ENCODE data around the gene WNT9A.

WNT9A gene

DNA sequence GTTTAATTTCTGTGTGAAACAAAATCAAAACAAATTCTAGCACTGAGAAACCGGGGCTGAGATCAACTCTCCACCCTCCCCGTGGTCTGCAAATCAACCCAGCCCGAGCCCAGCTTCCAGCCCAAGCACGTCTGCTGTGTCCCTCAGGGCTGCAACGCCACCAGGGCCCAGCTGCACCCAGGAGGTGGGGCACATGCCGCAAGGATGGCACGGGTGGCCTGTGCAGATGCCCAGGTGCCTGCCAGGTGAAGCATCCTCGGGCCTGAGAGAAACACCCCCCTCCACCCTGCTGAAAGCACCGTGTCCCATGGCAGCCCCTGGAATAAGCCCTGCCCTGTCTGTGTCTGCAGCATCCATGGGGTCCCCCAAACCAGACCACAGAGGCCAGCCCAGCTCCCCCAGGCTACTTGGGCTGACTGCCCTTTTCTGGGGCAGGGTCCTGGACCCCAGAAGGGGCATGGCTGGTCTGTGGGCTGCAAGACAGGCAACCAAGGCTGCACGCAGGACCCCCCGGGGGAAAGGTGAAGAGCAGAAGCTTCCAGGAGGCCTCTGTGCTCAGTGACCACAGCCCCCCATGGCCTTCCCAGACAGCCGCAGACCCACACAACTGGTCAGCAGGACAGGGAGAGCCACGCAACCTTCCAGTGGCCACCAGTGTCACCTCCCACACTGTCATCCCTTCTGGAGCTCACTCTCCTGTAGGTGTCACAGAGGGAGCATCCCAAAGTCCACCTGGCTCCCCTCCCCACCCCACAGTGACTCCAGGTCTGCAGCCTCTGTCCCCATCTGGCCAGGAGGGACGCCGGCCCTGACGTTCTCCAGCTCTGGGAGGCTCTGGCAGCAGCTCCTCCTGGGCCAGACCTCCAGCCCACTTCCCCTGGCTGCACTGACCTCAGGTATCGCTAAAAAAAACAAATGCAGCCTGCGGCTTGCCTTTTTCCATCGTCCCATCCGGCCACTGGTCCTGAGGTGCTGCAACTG is 7.7 kb downstream of the WNT9A start:
- DNase-seq = no peak

DNA sequence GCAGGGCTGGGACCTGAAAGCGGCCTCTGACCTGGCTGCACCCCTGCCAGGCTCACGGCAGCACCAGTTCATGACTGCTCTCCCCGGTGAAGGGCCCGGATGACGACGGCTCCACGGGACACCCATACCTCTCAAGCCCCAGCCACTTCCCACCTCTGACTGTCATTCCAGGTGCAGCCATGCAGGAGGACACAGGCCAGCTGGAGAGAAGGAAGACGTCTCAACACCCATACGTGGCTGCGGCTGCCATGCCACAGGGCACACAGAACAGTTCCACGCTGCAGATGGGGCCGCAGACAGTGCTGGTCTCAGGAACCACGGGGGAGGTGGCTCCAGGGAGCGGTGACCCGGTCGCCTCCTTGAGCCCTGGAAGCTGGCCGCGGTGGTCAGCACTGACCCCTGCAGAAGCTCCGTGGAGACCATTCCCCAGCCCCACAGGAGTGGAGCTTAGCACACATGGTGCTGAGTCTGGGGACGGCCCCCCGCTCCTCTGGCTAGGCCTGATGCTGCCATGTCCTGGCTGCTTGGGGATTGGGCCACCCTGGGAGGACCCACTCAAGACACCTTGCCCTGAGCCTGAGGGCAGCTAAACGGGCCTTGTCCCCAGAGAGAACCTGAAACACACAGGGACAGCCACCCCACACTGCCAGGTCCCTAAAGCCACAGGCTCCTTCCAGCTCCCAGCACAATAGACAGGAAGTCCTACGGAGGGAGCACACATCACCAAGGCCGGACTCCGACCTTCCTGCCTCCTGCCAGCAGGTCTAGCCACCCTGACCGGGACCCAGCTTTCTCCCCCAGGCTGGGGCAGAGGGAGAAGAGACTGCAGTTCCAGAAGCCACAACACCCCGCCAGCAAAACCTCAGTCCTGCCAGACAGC is 8.6 kb downstream of the WNT9A start:
- DNase-seq = no peak

DNA sequence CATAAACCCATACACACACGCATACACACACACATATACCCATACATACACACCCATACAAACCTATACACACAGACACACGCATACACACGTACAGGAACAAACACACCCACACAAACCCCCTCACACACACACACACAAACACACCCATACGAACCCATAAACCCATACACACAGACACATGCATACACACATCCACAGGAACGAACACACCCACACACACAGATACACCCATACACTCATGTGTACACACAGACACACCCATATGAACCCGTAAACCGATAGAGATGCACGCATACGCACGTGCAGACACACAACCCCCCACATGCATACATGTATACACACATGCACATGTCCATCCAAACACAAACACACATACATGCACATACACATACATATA is 9.5 kb downstream of the WNT9A start:
- DNase-seq = no peak

DNA sequence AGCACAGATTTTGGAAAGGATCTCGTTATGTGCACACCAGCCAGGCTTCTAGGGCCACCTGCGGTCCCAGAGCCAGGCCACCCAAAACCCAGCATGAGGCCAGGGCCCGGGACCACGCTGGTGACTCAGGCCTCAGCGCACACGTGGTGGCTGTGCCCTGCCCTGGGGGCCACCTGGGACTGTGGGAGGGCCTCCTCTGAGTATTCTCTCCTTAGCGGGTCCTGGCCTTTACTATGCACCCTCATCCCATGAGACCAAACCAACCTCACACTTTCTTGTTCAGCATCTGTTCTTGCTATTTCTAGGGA is 9.9 kb downstream of the WNT9A start:
- no peak for DNase-seq

DNA sequence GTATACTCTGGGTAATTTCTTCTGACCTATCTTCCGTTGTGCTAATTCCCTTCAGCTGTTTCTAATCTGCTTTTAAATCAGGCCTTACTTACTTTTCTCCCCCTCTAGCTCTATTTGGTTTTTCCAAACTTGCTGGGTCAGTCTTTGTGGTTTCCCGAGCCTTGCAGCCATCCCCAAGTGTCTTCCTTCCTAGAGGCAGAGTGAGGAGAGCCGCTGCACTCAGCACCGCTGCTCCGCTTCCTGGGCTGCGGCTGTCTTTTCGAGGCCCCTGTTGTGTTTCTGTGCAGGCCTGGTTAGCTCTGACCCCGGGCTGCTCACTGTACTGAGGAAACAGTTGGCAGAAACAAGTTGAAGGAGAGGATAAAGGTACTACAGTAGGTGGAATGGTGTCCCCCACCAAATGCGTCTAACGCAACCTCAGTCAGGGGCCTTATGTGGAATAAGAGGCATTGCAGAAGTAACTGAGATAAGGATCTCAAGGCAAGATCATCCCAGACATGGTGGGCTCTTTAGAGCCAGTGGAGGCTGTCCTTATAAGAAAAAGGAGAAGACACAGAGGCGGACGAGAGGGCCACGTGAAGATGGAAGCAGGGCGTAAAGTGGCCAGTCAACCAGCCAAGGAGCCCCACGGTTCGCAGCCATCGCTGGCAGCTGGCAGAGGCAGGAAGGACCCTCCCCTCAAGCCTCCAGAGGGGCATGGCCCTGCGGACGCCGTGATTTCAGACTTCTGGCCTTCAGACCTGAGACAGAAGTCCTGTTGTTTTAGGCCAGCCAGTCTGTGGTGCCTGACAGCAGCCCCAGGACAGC is 10.5 kb downstream of the WNT9A start:
- no peak for DNase-seq

DNA sequence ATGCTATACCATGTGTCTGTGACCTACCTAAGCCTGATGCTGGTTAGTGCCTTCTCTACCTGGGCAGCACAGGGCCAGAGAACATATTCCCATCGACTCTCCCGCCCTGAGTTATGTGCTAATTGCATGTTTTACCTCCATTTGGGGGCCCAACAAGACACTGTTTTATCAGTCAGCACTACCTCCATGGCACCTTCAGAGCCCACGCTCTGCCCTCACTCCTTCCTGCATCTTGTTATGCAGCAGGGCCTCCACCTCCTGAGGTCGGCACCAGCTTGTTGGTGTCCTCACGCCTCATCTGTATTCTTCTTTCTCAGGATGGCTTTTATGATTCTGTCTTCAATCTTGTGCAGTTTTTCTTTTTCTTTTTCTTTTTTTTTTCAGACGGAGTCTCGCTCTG is 11.9 kb downstream of the WNT9A start:
- DNase-seq = no peak

DNA sequence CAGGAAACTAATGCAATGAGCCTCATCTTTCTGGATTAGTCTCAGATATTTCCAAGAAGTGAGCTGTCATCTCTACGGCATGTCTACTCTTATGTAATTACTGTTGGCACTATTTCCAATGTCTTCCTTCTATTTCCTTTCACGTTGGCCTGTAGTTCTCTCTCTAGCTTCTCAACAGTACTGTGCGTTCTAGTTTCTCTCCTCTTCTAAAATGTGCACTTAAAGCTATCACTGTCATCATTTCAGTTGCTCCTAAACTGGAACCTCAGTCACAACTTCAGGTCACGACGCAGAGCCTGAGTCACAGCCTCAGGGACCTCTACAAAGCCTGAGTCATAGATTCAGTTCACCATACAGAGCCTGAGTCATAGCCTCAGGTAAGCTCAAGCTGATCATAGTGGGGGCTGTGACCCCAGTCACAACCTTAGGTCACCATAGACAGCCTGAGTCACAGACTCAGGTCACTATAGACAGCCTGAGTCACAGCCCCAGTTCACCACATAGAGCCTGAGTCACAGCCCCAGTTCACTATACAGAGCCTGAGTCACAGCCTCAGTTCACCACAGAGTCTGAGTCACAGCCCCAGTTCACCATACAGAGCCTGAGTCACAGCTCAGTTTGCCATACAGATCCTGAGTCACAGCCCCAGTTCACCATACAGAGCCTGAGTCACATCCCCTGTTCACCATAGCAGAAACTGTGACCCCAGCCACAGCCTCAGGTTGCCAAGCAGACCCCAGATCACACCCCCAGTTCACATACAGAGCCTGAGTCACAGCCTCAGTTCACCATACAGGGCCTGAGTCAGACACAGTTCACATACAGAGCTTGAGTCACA is 13.0 kb downstream of the WNT9A start:
- DNase-seq = no peak

DNA sequence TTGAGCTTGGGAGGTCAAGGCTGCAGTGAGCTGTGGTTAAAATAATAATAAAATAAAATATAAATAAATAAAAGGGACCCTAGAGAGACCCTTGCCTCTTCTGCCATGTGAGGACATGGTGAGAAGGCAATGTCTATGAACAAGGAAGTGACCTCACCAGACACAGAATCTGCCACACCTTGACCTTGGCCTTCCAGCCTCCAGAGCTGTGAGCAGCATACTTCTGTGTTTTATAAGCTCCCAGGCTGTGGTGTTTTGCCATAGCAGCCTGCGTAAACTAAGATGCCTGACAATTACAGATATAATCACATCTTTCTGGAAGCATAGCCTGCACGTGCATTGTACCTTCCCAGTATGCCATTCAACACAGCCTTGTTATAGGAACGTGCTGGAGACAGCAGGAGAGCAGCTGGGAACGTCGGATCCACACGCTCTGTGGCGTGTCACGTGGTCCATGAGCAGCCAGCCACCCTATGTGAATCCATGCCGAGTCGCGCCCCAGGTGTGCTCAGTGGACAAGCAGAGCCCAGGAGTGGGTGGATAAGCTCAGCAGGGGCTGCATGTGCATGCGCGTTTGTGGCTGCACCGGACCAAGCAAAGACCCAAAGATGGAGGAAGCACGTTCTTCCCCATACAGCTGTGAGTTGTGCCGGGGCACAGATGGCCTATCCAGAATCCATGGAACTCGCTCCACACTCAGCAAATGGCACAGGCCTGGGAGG is 17.8 kb downstream of the WNT9A start:
- DNase-seq = no peak

DNA sequence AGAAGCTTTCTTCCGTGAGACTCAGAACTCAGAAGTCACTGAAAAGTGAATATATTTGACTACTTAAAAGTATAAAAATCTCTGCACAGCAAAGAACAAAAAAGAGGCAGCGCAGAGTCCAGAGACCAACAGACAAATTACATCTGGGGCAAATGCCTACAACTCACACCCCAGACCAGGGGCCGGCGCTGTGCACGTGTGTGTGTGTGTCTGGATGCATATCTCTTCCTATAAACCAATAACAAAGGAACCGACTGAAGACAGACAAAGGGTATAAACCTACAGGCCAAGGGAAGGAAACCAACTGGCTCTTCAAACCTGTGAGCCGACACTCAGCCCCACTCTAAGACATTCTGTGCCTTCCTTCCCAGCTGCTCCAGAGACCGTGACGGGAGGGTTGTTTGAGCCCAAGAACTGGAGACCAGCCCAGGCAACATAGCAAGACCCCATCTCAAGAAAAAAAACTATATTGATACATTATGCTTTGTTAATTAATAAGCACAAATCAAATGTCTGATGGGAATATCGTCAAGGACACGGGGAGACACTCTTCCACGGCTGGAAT is 18.8 kb downstream of the WNT9A start:
- DNase-seq = no peak

DNA sequence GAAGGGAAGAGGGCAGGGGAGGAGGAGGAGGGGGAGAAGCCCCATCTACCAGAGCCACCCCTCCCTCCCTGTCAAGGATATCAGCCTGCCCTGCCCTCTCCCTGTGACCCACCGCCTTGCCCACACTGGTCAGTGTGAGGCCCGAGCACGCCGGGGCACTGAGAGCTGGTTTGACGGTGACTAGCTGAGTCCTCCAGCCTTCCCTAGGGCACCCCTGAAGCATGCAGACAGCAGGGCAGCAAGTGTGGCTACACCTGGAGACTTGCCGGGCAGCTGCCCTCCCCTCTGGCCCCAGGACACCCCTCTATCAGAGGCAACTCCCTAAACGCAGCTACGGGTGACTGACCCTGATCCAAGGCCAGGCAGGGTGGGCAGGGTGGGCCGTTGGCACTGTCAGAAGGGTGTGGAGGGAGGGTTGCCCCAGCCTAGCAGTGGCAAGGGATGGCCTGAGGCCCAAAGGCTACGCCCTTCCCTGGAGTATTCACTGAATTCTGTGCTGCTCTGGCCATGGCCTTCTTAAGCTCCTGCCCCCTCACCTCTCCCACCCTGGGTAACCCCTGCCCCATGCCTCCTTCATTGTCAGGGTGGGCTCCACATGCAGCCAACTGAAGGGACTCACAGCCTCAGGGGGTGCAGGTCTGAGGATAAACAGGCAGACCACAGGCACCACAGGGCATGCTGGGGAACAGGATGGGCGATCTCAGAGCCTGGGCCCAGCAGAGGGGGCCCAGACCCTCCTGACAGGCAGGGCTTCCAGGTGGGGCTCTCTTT is 19.6 kb downstream of the WNT9A start:
- no peak for DNase-seq

DNA sequence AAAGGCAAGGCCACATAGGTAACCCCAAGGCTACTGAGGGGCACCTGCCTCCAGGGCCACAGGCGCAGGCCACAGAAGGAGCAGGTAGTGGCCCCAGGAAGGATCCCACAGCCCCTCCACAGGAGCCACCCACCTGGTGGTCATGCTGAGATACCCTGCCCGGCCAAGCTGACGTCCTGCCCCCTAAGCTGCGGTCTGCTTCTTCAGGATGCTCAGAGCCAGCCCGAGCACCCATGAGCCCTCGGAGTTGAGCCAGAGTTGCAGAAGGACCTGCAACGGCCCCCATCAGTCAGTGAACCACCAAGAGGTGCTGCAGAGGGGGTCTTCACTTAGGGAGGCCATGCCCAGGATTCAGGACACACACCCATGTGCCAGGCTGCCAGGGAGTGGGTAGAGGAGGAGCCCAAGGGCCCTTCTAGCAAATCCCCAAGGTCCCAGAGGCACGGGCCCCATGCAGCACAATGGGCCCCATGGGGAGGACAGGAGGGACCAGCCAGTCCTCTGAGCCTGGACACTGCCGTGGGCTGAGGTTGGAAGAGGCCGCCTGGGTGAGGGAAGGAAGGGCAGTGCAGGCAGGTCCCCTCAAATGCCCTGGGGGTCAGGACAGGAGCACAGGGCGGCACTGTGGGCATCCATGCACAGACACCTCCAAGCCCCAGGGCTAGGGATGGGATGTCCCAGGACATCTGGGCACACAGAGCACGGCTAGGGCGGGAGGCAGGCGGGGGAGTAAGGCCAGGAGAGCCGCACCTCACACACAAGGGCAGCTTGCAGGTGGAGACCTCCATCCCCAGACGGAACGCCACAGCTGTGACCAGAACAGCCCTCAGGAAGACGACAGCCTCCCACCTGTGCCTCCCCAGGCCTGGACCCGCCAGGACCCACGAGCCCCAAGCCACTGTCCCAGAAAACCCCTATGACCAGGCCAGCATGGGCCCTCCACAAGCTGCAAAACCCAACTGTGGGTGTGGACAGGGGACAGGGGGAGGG is 20.5 kb downstream of the WNT9A start:
- DNase-seq = no peak

DNA sequence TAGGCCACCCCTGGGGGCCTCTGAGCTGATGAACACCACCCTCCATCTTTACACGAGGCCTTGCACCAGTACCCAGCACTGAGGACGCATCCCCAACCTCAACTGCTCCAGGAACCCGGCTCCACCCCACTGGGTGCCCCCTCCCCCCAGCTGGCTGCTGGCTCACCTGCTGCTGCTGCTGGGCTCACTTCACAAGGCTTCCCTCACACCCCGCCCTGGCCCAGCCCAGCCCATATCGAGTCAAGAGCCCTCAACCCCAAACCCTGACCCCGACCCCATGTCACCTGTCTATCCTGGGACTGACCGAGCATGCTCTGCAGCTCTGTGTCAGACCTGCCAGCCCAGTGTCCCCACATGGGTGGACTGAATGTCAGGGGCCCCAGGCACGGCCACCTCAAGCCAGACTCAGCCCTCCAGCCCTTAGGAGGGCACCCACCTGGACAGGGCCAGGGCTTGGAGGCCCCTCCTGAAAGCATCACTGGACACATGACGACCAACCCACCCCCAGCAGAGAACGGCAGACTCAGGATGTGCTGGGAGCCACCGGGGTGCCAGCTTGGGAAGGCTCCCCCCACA is 21.4 kb downstream of the WNT9A start:
- DNase-seq = no peak

DNA sequence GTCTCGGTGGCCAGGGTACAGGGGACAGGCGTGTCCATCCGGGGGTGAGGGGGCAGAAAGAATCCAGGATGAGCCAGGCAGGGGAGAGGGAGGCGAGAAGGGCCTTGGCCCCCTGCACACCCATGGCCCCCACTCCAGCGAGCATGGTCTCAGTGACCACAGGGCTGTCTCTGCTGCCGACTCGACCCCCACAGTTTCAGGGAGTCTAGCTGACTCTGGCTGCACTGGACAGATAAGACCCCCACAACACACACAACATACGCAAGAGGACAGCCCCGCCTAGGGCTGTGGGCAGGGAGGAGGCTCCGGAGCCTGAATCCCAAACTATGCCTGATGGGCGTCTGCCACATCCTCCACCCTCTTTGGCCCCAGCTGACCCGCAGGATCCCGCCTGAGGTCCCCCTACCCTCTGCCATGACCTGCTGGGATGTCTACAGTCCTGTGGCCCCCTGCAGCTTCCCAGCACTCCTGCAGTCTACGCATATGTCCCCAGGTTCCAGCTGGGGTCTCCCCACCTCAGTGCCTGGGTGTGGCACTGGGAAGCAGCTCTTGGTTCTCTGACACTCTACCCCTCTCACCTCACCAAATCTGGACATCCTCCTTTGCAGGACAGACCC is 22.0 kb downstream of the WNT9A start:
- DNase-seq = no peak

DNA sequence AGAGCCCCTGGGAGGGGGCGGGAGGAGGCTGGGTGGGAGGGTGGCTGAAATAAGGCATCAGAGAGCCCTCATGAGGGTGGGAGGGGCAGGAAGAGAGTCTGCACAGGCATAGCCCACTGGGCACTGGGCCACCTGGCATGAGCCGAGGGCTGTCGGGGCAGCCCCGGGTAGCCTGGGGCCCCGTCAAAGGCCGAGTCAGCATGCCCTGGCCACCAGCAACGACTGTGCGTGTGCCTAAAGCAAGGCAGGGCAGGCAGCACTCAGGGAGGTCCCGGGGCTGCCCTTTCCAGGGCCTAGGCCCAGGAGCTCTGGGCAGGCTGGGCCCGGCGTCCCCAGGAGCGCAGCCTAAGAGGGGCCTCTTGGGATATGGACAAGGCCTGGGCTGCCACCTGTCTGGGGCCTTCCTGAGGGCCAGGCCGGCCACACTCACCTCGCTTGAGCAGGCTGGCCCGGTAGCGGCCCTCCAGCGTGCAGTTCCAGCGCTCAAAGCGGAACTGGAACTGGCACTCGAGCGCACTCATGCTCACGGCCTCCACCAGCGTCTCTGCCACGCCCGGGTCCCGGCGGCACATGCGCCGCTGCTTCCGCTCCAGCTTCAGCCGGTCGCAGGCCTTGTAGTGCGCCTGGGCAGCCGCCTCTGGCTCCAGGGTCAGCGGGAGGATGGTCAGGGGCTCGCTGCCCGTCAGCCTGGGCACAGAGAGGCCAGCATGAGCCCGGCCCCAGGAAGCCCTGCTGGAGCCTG is 22.7 kb downstream of the WNT9A start:
- DNase-seq = no peak

DNA sequence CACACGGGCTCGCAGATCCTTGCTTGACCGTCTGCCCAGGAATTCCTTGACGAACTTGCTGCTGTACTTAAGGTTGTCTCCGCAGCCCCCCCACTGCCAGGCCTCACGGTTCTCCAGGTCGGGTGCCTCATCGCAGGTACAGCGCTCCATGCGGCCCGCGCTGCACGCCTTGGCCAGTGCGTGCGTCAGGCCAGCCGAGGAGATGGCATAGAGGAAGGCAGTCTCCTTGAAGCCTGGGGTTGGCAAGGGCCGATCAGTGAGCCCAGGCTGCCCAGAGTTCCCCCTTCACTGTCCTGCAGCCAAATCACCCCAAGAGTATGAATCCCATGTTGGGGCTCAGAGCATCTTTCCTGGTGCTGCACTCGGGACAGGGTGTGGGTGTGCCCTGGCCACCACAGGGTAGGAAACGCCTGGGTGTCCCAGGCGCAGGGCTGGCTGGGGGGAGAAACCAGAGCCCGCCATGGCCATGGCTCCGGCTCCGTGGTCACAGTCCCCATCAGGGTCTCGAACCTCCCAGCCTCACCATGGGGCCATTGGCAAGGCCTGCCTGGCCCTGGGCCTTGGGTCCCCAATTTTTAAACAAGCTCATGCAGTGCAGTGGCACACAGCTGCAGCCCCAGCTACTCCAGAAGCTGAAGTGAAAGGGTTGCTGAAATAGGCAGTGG is 23.4 kb downstream of the WNT9A start:
- no peak for DNase-seq

DNA sequence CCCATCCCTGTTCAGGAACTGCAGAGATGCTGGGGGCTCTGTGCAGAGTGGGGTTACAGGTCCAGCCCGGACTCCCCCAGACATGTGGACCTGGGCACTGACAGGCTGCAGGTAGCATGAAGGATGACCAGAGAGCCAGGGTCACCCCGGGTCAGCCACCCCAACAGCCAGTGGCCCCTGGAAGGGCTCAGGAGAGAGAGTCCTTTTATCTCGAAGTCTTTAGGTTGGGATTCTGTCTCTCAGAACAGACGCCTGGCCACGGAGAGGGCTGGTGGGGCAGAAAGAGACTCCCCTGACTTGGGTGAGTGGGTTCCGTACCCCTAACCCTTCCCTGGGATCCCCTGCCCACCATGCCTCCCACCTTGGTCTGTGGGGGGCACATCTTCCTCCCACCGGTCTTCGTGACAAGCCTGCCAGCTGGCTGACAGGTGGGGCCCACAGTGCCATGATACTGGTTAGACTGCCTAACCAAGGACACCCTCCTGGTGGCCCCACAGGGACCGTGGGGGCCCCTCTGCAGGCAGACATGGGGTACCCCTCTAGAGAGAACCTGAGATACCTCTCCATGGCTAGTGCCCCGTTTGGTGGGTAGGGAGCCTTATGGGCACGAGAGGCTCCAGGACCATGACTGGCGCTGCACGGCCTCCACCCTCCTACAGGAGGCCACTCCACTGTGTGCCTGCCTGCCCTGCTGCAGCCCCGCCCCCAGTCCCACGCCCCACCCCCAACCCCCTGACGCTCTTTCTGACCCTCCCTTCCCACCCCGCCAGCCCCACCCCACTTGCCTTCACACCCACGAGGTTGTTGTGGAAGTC is 24.2 kb downstream of the WNT9A start:
- no peak for DNase-seq

All from NCI-H345 (cell line).